GM18907 (cell line): ENCODE measurements around the gene IRS2.

ENCODE experiments used
- ATAC-seq: cut with Tn5 transposase; IDR thresholded peaks from one replicate; pipeline ENCODE4 v1.9.1; 2021; ENCODE audit warnings: mild to moderate bottlenecking, moderate library complexity; ENCODE audit not compliant: unreplicated experiment

IRS2 gene

DNA sequence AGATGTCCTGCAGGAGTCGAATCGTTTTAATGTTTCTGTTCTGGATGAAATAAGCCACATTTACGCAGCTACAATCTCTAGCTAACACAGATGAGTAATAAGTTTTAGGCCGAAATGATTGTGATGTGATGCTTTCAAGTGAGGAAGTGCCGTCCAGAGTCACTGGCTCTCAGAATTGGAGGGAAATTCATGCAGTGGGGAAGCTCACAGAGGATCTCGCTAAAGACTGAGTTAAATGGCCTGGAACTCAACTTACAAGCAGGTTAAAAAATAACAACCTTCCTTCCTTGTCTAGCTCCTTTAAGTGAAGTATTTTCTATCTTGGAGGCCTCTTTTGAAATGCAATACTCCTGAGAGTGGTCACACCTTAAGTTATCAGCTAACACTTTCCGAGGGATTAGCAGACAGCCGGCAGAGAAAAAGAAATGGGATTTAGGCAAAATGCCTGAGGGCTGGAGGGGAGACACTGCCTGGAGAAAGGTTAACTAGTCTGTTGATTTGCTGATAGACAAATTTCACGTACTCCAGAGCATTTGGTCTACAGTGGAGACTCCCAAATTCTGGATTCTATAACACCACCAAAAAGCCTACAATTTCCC lies 74.2 kb downstream of the IRS2 start:
- ATAC-seq: no peak

DNA sequence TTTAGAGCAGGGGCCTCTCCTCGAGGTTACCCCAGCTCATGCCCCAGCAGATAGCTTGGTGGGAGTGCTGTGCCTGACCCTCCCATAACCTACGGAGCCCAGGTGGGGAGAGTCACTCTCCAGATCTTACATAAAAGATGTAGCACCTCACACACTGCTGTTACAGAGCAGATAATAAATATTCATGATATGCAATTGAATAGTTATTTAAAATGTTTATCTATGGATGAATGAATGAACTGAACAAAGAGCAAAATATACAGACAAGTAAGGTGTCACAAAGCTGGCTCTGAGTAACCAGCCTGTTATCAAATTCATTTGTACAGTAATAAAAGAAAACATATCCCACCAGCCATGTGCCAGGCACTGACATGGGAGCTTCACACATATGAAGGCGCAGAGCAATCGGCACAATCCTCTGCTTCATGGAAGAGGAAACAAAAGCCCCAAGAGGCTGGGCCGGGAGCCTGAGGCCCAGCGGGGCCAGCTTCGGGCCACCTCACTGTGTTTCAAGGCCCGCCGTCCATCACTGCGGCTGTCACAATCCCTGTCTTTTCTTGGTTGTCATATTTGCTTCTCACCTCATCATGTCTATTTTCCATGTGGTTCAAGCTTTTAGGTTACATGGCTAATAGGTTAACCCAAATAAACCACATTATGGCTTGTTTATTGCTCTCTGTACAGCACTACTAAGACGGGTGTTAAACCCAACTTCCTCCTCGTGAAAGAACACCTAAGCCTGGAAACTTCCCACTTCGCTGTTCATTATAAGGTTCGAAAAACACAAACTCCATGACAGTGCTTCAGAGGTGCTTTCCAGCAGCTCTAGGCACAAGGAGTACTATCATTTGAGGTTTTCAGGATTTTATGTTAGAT lies 78.4 kb downstream of the IRS2 start:
- no peak for ATAC-seq

GRCh38 chr13:109707044-109707741 lies 79.2 kb downstream of the IRS2 start:
- ATAC-seq: no peak

DNA sequence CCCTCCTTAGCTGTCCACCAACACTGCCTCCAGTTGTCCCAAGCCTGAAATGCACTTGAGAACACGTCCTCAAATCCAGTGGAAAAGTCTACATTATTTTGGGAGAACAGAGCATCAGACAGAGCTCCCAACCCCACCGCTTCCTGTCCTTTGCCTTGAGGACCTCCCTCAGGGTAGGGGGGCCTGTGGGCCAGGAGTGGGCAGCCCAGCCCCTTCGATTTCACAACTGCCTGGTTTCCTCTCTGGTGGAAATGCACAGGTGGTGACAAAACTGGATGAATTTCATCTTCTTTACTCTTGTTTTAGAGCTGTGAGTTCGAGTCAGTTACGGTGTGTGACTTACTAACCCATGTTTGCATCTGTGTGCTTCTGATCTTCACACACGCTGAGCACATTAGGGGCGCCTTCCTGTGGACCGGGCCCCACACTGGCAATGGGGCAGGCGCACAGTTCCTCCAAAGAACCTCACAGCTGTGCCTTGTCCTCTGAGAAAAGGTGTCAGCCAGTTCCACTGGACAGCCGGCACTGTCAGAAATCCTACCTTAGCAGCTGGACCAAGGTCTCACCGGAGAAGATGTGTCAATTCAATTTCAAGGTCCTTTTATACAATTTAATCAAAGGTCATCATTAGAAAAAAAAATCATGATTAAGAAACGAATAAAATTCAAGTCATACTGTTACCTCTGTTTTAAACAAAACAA lies 80.2 kb downstream of the IRS2 start:
- ATAC-seq: no peak

DNA sequence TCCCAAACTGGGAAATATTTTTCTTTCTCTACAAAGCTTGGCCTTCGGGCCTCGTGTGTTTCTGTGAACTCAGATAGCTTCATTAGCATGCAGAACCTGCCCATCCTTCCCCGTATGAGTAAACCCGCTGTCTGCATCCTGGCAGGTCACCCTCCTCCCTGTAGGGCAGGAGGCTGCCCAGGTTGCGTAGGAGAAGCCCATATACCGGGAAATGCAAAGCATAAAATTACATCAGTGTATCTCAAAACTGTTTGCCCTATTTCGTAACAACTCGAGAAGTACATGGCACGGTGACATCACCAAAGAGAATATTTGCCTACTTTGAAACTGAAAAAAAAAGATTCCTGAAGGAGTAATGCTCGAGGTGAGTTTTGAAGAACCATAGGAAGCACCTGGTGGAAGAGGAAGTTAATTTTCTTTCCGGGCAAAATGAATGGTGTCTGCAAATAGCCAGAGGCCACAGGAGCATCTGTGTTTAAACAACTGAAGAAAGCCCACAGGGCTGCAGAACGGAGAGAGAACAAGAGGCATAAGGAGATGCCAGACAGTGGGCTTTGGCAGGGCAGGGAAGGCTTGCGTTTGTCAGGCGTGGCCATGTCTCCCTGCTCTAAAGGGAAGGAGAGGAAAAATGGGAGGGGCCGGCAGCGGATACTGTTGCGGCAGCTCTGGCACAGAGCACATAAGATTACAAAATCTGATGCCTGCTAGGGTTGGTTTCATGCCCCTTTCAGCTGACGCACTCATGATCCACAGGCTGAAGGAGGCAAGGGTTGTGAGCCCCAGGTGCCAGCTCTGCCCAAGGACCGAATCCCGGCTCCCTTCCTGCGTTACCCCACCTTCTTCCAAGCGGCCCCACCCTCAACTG lies 81.4 kb downstream of the IRS2 start:
- no peak for ATAC-seq

DNA sequence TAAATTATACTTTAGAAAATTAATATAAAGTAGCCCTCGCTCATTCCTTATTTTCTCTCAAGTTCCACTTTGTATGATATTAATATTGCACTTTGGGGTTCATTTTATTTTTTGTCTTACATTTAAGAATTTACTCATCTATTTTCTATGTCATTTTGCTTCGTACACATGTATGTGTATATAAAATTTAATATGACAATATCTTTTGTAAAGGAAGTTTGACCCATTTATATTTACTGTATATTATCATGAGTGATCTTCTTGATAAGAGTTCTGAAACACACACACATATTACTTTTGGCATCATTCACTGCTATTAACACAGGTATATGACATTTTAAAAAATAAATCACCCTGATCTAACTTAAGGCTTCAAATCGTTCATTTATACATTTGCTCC lies 83.1 kb downstream of the IRS2 start:
- no peak for ATAC-seq
